Effector CD4-positive, alpha-beta T cell (primary cell): ENCODE results near the gene IRS2.
A peak's percentile ranks its signal among the peaks of the same experiment; 100 is the strongest.

Source experiments
- DNase-seq: peaks from one replicate; pipeline ENCODE4 v3.0.0-alpha.2; 2020

The IRS2 gene

DNA sequence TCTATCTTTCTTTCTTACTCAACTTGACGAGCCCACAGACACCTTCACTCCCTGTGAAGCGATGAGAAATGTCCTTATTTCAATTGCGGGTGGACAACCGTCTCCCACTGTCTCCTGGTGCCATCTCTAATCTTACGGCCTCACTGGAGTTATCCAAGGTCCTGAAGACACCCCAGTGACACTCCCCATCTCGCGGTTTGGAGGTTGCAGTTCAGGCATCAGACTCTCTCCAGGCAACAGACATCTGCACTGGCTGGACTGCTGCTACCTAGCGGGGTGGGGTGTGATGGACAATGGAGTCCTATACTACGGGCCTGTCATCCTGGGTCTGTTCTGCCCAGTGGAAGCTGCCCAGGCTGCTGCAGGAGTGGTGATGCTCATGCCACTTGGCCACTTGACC is 18.3 kb upstream of the IRS2 start:
- DNase-seq = no peak

DNA sequence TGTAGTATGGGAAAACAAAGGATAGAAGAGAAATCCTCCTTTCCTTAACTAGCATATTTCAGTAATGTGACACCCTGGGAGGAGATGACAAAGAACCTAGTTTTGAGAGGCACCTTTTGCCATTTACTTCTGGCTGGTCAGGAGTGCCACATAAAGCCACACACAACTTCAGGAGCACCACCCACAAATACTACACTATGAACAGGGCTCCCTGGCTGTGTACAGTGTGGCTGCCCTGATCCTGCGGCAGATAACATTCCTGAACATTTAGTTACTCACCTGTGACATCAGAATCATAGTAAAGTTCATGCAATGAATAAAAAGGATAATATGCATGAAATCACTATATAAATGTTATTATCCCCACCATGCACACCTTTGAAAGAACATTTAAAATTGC is 17.4 kb upstream of the IRS2 start:
- DNase-seq = no peak

DNA sequence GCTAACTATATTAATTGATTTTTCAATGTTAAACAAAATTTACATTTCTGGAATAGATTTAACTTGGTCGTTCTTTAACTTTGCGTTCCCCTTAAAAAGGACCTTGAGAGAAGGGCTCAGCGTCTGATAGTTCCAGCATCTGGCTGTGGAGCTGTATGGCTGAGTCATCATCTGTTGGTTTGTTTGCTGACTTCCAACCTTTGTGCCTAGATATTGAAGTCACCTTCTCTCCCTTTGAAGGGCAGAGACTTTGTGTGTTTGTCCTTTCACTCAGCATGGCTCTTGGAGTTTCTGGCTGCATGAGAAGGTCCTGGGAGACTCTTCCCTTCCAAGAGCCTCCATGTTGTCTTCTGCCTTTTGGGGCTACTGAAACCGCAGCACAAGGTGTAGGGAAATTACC is 16.6 kb upstream of the IRS2 start:
- no peak for DNase-seq

DNA sequence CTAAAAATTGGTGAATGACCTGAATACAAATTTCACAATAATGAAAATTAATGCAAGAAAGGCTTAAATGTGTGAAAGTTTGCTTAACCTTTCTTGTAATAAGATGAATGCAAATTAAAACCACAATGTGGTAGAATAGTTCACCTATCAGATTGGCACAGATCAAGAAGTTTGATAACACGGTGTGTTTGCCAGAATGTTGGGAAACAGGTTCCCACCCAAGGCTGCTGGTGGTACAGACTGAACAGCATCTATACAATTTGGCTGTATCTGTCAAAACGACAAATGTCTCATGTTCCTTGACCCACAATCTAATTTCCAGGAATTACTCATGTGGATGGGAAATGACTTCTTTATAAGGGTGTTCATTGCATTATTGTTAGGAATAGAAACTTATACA is 8.6 kb upstream of the IRS2 start:
- no peak for DNase-seq

DNA sequence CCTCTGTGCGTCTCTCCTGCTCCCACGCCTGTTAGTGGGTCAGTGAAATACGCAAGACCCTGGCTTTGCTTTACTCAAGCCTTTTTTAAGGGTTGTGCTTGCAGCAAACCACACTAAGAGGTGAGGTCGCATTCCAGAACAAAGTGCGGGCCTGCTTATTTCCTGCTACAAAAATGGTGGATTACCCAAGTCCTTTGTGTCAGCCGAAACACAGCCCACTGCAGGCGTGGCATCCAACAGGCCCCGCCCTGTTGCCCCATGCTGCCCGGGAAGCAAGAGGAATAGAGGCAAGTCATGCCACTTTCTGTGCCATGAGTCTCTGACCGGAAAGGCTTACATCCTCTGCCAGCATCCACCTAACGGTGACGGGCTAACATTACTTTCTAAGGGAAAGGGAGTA is 7.7 kb upstream of the IRS2 start:
- no peak for DNase-seq

DNA sequence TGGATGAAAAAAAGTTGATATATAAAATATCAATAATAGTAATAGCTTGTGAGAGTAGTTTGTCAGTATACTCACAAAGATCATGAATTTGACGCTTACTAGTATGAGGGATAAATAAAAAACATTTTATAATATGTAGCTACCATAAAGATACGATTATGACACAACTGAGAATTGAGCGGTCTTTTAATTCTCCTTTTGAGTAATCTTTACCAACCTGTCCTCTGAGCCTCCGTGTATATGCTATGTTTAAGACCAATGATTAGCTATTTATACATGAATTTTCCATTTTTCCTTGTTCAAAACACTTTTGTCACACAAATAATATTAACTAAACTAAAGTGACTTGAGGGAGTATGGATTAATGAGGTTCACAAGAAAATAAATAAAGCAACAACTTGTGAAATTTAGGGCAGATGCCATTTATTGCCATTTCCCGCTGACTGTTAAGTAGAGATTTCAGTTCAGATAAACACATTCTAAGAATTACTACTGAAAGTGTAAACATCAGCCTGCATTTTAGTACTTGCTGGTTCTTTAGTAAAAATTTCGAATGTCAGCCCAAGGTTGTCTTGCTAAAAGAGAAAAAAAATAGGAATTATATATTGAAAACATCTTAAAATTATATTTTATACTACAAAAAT is 6.2 kb upstream of the IRS2 start:
- DNase-seq = no peak

DNA sequence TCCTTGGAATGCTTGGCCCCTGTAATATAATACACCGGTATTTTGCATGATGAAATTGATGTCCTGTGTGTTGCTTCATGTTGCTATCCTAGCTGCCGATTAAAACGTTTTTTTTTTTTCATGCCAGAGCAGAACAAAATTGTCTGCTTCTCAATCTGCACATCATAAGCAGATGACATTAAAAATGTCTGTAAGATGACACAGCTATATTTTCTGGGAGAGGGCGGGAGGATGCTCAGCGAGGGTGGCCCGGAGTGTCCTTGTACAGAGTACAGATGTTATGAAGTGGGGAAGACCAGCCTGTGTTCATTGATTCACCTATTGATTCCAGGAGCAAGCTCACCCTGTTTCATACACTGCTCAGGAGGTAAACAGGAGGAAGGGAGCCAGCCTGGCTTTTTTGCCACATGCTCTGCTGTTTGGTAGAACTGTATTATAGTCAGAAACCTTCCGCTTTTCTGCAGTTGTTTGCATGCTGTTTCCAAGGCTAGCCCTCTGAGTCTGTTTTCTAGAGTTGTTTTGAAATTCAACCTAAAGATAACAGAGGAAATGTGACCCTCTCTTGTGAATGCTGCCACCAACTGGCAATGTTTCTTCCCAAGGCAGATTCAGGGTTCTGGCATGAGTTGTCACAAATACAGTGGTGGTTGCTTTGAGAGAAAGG is 4.7 kb upstream of the IRS2 start:
- DNase-seq = peak; percentile 22

DNA sequence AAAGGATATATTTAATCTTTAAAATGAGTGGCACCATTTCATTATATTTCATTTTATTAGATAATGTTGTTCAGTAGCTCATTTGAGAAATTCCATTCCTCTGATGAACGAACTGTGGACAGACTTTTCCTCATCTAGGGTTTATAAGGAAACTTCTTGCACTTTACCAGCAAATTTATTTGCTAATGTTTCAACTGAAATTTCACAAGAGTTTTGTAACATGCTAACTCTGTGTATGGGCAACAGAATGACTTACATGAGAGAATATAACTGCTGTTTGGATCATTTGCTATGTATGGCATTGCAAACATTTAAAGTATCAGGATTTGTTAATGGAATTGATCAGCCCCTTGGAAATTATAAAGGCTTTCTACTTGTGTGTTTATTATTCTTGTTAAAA is 3.7 kb upstream of the IRS2 start:
- no peak for DNase-seq

DNA sequence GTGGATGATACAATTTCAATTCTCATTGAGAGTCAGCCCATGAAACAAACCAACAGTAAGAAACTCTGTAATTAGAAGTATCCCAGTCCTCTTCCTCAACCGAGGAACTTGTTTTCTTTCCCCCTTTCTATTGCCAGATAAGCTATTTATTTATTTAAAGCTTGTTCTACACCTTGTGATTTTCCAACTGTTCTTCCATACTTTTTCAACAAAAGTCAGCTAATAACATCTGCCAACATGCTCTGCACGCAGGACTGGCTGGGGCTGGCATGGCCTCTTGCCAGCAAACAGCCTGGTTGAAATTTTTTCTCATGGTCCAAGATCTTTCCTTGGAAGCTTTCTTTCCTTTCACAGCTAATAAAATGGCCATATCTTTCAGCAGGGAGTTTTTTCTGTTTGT is 2.9 kb upstream of the IRS2 start:
- no peak for DNase-seq

DNA sequence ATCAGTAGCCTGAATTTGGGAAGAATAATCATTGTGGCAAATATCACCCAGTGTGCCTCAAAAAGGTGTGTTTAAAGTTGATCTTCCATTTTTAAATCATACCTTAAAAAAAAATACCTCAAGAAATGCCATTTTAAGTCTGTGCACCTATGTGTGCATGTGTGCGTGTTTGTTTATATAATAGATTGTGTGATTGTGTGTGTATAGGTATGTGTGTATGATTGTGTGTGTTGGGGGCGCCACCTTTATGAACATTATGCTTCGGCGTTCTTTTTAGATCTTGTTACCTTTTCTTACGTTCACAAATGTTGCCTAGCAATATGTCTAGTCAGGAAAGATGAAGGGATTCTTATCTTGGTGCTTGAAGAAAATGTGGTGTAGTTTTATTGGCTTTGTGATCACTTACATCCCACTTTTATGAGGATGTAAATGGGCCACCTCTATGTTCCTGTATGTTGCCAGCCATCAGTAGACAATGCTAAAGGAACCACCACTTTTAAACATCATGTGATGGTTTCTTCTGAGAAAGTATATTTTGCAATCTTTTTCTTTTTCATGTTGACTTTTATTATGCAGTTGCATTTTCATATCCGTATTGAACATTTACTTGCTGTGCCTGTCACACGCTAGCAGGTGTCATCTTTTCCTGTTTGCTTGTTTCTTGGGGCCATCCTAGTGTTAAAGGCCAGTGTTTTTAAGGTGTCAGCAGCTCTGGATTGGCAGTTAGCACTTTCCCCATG is 2.2 kb upstream of the IRS2 start:
- no peak for DNase-seq

DNA sequence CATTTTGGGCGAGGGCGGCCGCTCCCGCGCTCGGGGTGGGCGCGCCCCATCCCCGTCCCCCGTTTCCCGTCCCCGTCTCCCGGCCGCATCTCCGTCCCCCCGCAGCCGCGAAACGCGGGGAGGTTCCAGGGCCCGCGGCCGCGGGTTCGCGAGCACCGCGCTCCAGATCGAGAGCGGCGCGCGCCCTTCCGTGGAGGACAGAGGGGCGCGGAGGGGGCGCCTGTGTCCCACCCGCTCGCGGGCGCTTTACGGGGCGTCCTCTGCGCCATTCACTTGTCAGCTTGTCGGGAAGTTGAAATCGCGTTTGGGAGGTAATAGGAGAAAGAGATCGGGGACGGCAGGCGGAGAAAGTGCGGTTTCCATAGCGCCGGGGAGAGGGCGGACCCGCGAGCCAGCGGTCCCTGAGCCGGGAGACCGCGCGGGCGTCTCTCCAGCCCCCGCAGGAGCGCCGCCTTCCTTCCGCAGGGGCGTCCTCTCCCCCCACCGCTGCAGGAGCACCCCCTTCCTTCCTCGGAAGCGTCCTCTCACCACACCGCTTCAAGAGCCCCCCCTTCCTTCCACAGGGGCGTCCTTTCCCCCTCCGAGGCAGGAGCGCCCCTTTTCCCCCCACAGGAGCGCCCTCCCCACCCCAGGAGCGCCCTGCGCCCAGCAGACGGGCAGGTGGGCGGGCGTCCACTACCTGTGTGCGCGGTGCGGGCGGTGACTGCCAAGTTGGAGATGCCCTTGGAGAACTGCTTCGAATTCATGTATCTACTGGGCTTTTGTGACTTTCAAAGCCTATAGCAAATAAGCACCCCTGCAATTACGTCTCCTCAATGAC is 962 bp upstream of the IRS2 start:
- peak; percentile 31 for DNase-seq

DNA sequence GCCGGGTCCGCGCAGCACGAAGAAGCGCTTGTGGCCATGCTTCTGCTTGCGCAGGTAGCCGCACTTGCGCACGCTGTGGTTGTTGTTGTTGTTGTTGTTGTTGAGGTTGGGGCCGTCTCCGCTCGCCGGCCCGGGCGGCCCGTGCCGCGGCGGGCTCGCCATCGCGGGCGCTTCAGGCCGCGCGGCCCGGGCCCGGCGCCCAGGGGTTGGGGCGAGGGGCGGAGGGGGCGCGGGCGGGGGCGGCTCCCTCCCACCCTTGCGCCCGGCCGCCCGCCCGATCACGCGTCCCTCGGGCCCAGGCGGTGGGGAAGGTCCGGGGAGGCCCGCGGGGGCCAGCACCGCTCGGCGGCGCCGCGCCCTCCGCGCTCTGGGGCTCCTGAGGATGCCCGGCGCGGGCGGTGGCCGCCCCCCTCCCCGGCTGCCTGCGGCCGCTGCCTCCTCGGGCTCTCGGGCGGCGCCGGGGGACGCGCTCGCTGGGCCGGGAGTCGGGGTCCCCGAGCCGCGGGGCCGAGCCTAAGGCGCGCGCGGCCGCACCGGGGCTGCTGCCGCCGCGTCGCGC is 412 bp downstream of the IRS2 start:
- DNase-seq = peak; percentile 39

DNA sequence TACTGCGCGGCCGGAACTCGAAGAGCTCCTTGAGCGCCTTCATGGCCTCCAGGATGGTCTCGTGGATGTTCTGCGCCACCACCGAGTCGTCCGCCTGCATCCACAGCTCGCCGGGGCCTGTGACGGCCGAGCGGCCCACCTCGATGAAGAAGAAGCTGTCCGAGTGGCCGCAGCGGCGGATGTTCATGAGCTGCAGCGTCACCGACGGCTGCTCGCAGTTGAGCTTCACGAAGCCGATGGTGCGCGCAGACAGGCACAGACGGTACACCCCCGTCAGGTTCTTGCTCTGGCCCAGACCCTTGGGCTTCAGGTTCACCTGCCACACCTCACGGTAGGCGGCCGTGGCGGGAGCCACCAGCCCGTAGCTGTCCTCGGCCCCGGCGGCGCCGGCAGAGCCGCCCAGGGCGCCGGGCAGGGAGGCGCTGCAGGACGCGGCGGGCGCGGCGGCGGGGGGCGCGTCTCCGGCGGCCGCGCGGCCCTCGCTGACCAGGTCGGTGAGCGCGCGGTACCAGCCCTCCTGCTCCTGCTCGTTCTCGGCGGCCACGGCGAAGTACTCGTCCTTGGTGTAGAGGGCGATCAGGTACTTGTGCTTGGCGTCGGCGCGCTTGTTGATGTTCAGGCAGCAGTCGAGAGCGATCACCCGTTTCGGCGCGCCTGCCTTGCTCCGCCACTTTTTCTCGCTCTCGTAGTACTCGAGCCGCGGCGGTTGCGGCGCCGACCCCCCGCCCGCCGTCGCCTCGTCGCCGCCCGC is 1.1 kb downstream of the IRS2 start:
- DNase-seq = peak; percentile 26

DNA sequence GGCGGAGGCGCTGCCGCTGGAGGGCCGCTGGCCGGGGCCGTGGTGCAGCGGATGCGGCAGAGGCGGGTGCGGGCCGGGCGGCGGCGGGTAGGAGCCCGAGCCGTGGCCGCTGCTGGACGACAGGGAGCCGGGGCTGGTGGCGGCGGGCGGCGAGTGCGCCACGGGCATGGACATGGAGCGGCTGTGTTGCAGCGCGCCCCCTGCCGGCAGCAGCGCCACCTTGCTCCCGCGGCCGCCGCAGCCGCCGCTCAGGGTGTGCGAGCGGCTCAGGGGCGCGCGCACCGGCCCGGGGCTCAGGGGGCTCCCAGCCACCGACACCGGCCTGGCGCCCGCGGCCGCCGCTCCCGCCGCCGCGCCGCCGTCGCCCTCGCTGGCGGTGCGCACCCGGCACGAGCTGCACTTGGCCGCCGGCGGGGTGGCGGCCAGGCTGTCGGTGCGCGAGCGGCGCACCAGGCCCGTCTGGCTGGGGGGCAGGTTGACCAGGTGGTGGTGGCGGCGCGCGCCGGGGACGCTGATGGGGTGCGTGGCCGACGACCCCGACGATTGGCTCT is 1.7 kb downstream of the IRS2 start:
- peak; percentile 46 for DNase-seq

DNA sequence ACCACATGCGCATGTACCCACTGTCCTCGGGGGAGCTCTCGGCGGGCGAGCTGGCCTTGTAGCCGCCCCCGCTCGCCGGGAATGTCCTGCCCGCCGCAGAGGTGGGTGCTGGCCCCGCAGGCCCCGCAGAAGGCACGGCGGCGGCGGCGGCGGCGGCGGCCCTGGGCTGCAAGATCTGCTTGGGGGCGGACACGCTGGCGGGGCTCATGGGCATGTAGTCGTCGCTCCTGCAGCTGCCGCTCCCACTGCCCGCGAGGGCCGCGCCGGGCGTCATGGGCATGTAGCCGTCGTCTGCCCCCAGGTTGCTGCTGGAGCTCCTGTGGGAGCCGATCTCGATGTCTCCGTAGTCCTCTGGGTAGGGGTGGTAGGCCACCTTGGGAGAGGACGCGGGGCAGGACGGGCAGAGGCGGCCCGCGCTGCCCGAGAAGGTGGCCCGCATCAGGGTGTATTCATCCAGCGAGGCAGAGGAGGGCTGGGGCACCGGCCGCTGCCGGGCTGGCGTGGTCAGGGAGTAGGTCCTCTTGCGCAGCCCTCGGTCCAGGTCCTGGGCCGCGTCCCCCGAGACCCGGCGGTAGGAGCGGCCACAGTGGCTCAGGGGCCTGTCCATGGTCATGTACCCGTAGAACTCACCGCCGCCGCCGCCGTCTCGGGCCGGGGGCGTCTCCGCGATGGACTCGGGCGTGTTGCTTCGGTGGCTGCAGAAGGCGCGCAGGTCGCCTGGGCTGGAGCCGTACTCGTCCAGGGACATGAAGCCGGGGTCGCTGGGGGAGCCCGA is 2.4 kb downstream of the IRS2 start:
- no peak for DNase-seq

DNA sequence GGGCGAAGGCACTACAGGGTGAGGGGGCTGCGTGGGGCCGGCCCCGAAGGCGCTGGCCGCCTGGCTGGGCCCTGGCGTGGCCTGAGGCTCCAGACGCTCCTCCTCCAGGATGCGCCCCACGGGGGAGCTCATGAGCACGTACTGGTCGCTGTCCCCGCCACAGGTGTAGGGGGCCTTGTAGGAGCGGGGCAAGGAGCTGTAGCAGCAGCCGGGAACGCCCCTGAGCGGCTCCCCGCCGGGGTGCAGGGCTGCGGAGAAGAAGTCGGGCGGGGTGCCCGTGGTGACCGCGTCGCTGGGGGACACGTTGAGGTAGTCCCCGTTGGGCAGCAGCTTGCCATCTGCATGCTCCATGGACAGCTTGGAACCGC is 3.0 kb downstream of the IRS2 start:
- DNase-seq = no peak

DNA sequence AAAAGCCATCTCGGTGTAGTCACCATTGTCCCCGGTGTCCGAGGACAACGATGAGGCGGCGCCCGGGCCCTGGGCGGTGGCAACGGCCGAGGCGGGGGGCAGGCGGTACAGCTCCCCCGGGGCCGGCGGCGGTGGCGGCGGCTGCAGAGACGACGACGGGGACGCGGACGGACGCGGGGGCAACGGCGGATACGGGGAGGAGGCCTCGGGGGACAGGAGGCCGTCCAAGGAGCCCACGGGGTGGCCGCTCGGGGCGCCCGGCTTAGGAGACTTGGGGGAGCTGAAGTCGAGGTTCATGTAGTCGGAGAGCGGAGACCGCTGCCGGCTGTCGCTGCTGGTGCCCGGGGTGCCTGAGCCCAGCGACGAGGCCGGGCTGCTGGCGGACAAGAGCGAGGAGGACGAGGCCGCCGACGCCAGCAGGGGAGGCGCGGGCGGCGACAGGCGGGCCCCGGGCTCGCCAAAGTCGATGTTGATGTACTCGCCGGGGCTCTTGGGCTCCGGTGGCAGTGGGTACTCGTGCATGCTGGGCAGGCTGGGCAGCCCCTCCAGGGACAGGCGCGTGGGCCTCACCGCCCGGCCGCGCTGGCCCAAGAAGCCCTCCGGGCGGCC is 3.5 kb downstream of the IRS2 start:
- no peak for DNase-seq

DNA sequence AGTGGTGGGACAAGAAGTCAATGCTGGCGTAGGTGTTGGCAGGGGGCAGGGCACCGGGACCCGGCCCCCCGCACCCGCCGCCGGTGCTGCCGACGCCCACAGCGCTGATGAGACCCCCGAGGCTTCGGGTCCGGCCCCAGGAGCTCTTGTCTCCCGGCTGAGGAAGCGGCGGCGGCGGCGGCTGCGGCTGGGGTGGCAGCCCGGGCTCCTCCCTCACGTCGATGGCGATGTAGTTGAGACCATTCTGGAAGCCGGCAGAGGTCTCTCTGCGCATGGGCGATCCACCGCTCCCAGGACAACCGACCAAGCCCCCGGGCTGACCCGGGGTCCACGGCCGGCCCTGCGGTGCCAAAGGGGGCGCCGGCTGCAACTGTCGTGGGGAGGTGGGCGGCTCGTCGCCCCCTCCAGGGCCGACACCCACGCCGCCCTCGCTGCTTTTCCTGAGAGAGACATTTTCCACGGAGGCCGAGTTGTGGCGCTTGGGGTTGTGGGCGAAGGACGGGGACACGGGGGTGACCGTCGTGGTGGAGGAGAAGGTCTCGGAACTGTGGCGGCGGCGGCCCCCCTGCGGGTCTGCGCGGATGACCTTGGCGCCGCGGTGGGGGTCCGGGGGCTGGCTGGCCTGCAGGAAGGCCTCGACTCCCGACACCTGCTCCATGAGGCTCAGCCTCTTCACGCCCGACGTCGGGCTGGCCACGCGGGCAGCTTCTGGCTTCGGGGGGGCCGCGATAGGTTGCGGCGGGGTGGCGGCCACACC is 4.1 kb downstream of the IRS2 start:
- DNase-seq = no peak

DNA sequence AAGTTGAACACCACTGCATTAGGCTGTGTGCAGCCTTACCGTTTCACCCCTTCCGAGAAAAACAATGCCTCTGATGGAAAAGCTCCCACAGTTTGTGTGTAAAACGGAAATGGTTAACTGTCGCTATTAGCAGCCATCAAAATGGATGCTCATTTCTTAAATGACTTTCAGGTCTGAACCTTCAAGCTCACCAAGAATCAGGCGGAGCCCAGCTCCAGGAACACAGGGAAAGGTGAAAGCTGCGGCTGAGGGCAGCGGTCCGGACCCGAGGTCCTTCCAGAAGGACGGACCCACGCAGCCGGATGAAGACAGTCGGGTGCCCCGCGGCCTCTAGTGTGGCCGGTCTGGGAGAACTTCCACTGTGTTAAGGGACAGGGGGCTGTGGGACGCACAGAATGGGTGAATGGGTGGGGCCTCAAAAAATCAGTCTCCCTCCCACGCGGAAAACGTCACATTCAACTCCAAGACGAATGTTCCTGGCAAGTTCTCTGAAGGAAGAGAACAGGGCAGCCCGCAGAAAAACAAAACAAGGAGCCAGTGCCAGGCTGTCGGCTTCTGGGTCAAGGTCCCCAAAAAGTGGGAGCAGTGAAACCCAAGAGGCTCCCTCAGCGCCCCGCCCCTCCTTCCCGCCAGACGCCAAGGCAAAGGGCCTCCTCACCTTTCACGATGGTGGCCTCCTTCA is 4.9 kb downstream of the IRS2 start:
- no peak for DNase-seq
